Smooth muscle cell (in vitro differentiated cells): ENCODE measurements around the gene COMMD7. TPM values are rescaled to one million over a fixed set of nuclear protein-coding genes. Genes with fewer than 3 reads are reported as not detected.
A peak's percentile ranks its signal among the peaks of the same experiment; 100 is the strongest.

Experiments
- DNase-seq: peaks from one replicate; lab custom pipeline; 2025; ENCODE audit not compliant: unreplicated experiment; lab: John Stamatoyannopoulos, UW
- H2AFZ ChIP-seq: fragments of 200-600 bp; sonication (generic); 2 replicates; pipeline ENCODE4 v1.6.0; 2016; ENCODE audit warnings: antibody characterized with exemption, low read depth, mild to moderate bottlenecking
- H3F3A ChIP-seq: fragments of 200-600 bp; sonication (generic); 2 replicates; pipeline ENCODE4 v1.6.0; 2017; ENCODE audit warnings: antibody characterized with exemption, low read depth
- H3K27ac ChIP-seq: fragments of 200-600 bp; sonication (generic); 2 replicates; pipeline ENCODE4 v1.5.1; 2016; ENCODE audit warnings: low read depth, mild to moderate bottlenecking
- H3K27me3 ChIP-seq: fragments of 200-600 bp; sonication (generic); 2 replicates; pipeline ENCODE4 v1.6.1; 2016; ENCODE audit warnings: low read depth, mild to moderate bottlenecking
- H3K36me3 ChIP-seq: fragments of 200-600 bp; sonication (generic); 2 replicates; pipeline ENCODE4 v1.5.1; 2016; ENCODE audit warnings: low read depth
- H3K4me1 ChIP-seq: fragments of 200-600 bp; sonication (generic); 2 replicates; pipeline ENCODE4 v1.5.1; 2016; ENCODE audit warnings: low read depth
- H3K4me2 ChIP-seq: fragments of 200-600 bp; sonication (generic); 2 replicates; pipeline ENCODE4 v1.6.0; 2016; ENCODE audit warnings: mild to moderate bottlenecking
- H3K4me3 ChIP-seq: fragments of 200-600 bp; sonication (generic); 2 replicates; pipeline ENCODE4 v1.5.1; 2016; ENCODE audit warnings: mild to moderate bottlenecking
- H3K79me2 ChIP-seq: fragments of 200-600 bp; sonication (generic); 2 replicates; pipeline ENCODE4 v1.6.0; 2016; ENCODE audit warnings: low read depth, mild to moderate bottlenecking
- H3K9ac ChIP-seq: fragments of 200-600 bp; sonication (generic); 2 replicates; pipeline ENCODE4 v1.6.0; 2016; ENCODE audit warnings: low read depth
- H3K9me3 ChIP-seq: fragments of 200-600 bp; sonication (generic); replicated peaks from 2 replicates; pipeline ENCODE4 v1.5.1; 2016; ENCODE audit warnings: low read depth
- H4K20me1 ChIP-seq: fragments of 200-600 bp; sonication (generic); 2 replicates; pipeline ENCODE4 v1.6.0; 2016; ENCODE audit warnings: low read depth
- whole genome bisulfite sequencing: methylation state at CpG from one replicate; pipeline ENCODE4 v1.1.7; 2016; ENCODE audit warnings: low lambda C conversion rate; 5-methylcytosine and 5-hydroxymethylcytosine counted together
- polyA plus RNA-seq: library from polyadenylated mRNA; unstranded; fragments of >200 nt; fragmentation: Nextera tagmentation; extraction: Ambion mirVana; gene quantifications from 2 replicates; pipeline ENCODE4 v1.2.1, GENCODE V29; 2016
- total RNA-seq: library from RNA; depleted of rRNA; stranded (reverse); fragments of >200 nt; gene quantifications from 2 replicates; pipeline ENCODE4 v1.2.3, GENCODE V29; 2014
- TF ChIP-seq, protein P1 (sequence below): fragments of 200-600 bp; sonication (generic); IDR thresholded peaks from 2 replicates; pipeline ENCODE4 v1.5.1; 2017; ENCODE audit warnings: borderline replicate concordance, mild to moderate bottlenecking, antibody characterized with exemption; ENCODE audit not compliant: insufficient read depth, poor library complexity, severe bottlenecking

The COMMD7 gene
- total and polyA plus RNA-seq, 2 experiments from 2014 or later = 29.2 to 57.6 TPM

DNA sequence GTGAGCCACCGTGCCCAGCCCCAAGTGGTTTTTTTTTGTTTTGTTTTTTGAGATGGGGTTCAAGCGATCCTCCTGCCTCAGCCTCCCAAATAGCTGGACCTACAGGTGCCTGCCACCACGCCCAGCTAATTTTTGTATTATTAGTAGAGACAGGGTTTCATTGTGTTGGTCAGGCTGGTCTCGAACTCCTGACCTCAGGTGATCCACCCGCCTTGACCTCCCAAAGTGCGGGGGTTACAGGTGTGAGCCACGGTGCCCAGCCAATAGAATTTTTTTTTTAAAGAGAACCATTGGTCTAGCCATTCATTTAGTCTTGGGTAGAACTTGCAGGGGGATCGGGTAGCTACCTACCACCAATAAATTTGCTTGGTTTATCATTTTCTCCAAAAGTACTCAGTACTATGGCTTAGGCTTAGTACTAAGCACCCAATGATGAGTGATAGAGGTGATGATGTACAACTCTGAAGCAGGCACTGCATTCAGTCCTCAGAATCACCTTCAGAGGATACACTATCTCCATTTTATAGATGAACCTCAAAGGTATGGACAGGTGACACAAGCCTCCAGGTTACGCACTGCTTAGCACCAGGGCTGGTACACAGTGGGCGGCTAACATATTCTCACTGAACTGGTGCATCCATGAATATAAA is 56.6 kb downstream of the COMMD7 start:
- H3K27me3 ChIP-seq = no peaks in the 10 kb centered on the region
- H3K36me3 ChIP-seq = no peaks in the 10 kb centered on the region
- H3K9me3 ChIP-seq = no peaks in the 10 kb centered on the region
- TF ChIP-seq, protein P1, sequence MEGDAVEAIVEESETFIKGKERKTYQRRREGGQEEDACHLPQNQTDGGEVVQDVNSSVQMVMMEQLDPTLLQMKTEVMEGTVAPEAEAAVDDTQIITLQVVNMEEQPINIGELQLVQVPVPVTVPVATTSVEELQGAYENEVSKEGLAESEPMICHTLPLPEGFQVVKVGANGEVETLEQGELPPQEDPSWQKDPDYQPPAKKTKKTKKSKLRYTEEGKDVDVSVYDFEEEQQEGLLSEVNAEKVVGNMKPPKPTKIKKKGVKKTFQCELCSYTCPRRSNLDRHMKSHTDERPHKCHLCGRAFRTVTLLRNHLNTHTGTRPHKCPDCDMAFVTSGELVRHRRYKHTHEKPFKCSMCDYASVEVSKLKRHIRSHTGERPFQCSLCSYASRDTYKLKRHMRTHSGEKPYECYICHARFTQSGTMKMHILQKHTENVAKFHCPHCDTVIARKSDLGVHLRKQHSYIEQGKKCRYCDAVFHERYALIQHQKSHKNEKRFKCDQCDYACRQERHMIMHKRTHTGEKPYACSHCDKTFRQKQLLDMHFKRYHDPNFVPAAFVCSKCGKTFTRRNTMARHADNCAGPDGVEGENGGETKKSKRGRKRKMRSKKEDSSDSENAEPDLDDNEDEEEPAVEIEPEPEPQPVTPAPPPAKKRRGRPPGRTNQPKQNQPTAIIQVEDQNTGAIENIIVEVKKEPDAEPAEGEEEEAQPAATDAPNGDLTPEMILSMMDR = no peak
- H4K20me1 ChIP-seq = no peaks in the 10 kb centered on the region
- no peak overlapping the region for H2AFZ ChIP-seq
- 96% methylated on average over 10 of the region's 10 CpGs for WGBS
- no peak for DNase-seq
- H3K27ac ChIP-seq = peak overlapping the region; percentile 70
- H3K4me2 ChIP-seq = no peak overlapping the region
- no peak overlapping the region for H3K9ac ChIP-seq
- no peak overlapping the region for H3K4me3 ChIP-seq
- H3F3A ChIP-seq = peaks cover 4% of the 10 kb centered on the region
- H3K4me1 ChIP-seq = peaks cover 6% of the 10 kb centered on the region
- H3K79me2 ChIP-seq = no peaks in the 10 kb centered on the region

DNA sequence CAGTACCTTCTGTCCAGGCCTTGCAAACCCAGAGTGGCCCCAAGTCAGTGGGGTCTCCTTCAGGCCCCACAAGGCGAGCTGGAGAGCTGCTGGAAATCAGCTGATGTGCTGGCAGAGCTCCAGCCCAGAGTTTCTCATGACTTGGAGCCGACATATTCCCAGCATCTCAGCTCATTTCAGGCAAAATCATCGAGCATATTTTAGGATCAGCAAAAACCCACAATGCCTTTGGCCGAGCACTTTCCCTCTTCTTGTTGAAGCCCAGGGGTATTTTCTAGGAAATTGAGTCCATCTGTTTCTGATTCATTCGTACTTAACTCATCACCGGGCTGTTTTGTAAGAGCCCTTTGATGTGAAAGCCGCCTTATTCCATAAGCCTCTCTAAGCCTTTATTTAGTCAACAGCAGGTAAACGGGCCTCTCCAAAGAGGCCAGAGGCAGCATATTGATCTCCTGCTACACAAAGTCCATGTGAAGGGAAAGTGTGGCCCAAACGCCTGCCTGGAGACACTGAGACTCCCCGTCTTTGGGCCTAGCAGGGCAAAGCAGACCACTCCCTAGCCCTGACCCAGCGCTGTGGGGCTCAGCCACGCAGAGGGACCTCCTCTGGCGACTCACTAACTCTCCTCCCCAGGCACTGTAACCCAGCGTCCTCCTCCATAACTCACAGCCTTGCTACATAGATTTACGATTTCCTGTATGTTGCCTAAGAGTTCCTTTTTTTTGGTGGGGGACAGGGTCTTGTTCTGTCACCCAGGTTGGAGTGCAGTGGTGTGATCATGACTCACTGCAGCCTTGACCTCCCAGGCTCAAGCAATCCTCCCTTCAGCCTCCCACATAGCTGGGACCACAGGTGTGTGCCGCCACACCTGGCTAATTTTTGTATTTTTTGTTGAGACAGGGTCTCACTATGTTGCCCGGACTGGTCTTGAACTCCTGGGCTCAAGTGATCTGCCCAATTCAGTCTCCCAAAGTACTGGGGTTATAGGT is 57.4 kb downstream of the COMMD7 start:
- DNase-seq = no peak

DNA sequence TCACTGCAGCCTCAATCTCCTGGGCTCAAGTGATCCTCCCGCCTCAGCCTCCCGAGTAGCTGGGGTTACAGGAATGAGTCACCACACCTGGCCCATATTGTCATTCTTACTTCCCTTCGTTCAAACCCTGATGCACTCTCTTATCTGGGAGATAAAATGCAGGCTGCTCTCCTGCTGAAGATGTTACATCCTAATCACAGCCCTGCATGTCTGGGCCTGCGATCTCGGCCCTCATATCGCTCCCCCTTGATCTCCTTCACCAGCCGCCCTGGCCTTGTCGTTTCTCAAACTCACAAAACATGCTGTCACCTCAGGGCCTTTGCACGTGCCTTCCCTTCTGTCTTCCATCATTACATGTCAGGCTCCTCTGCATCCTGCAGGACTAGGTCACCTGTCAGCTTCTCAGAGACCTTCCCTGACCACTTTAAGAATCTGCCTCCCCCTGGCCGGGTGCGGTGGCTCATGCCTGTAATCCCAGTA is 60.7 kb downstream of the COMMD7 start:
- no peaks in the 10 kb centered on the region for H3K36me3 ChIP-seq
- H2AFZ ChIP-seq = no peak overlapping the region
- H4K20me1 ChIP-seq = peaks cover 4% of the 10 kb centered on the region
- H3K4me2 ChIP-seq = no peak overlapping the region
- no peaks in the 10 kb centered on the region for H3K9me3 ChIP-seq
- H3K4me3 ChIP-seq = no peak overlapping the region
- no peak overlapping the region for H3K9ac ChIP-seq
- WGBS = 72% methylated on average over 11 of the region's 11 CpGs
- H3K27ac ChIP-seq = no peak overlapping the region
- TF ChIP-seq, protein P1 = no peak
- H3K27me3 ChIP-seq = no peaks in the 10 kb centered on the region
- H3K79me2 ChIP-seq = no peaks in the 10 kb centered on the region
- peaks cover 19% of the 10 kb centered on the region for H3F3A ChIP-seq
- H3K4me1 ChIP-seq = peaks cover 23% of the 10 kb centered on the region
- DNase-seq = no peak

More for the DNA sequence above, 57.4 kb downstream of the COMMD7 start:
- H3K9me3 ChIP-seq = no peaks in the 10 kb centered on the region
- 15% methylated on average over 17 of the region's 17 CpGs for WGBS
- peaks cover 9% of the 10 kb centered on the region for H3F3A ChIP-seq
- H3K36me3 ChIP-seq = no peaks in the 10 kb centered on the region
- TF ChIP-seq, protein P1 = no peak
- peaks cover 14% of the 10 kb centered on the region for H3K4me1 ChIP-seq
- H3K27ac ChIP-seq = peak overlapping the region; percentile 70
- H3K9ac ChIP-seq = no peak overlapping the region
- no peak overlapping the region for H2AFZ ChIP-seq
- no peak overlapping the region for H3K4me3 ChIP-seq
- H4K20me1 ChIP-seq = peaks cover 3% of the 10 kb centered on the region
- H3K79me2 ChIP-seq = no peaks in the 10 kb centered on the region
- no peaks in the 10 kb centered on the region for H3K27me3 ChIP-seq
- H3K4me2 ChIP-seq = peak overlapping the region; percentile 66
